ENCODE data around the gene NACC2. TPM values are rescaled to one million over a fixed set of nuclear protein-coding genes. Genes with fewer than 3 reads are reported as not detected.

Gene NACC2
- total and polyA plus RNA-seq, 2 experiments from 2014 or later = 3.8 to 20.8 TPM

- Histone ChIP-seq H3K27me3 (ENCODE audit: insufficient read depth) (no peaks in the 10 kb centered on the region), H3K4me2 (no peak overlapping the region), H4K20me1 (replicated peaks; ENCODE audit: insufficient read depth) (no peaks in the 10 kb centered on the region), H2AFZ (no peak overlapping the region), H3K4me1 (ENCODE audit: insufficient read depth) (peaks cover 17% of the 10 kb centered on the region; the same call in 1 of the 2 replicates), H3F3A (replicated peaks; ENCODE audit: low read depth) (no peaks in the 10 kb centered on the region; the same call in 1 of the 2 replicates), H3K4me3 (no peak overlapping the region), H3K27ac (ENCODE audit: low read depth) (no peak overlapping the region), H3K9me2 (ENCODE audit: insufficient read depth) (no peaks in the 10 kb centered on the region), H3K79me2 (replicated peaks; ENCODE audit: insufficient read depth) (no peaks in the 10 kb centered on the region), H3K36me3 (ENCODE audit: insufficient read depth) (no peaks in the 10 kb centered on the region)
- Mint-ChIP-seq H3K4me3 (no peak overlapping the region), H3K9me3 (no peaks in the 10 kb centered on the region), H3K27me3 (ENCODE audit: insufficient read depth, low read depth, poor library complexity) (peaks cover 9% of the 10 kb centered on the region), H3K4me1 (peaks cover 13% of the 10 kb centered on the region; the same call in 2 of the 3 replicates), H3K27ac (no peak overlapping the region), H3K36me3 (ENCODE audit: low read depth) (no peaks in the 10 kb centered on the region)
- ATAC-seq (no peak), DNase-seq (ENCODE audit: low spot score) (no peak)
- TF ChIP-seq REST (IDR thresholded peaks at IDR 0.05; ENCODE audit: unreplicated experiment) = no peak
- no peak for TF ChIP-seq EZH2 (IDR thresholded peaks at IDR 0.05; ENCODE audit: low read depth, unreplicated experiment)
- no peak for TF ChIP-seq ZNF462 (CRISPR knock-in tag; IDR thresholded peaks at IDR 0.05)
- no peak for TF ChIP-seq ZNF114 (CRISPR knock-in tag; IDR thresholded peaks at IDR 0.05)
- TF ChIP-seq CREB1 (CRISPR knock-in tag; IDR thresholded peaks at IDR 0.05; ENCODE audit: low read depth) = no peak
- TF ChIP-seq POLR2AphosphoS5 (IDR thresholded peaks at IDR 0.05; ENCODE audit: low read depth) = no peak
- no peak for TF ChIP-seq ZNF331 (CRISPR knock-in tag; IDR thresholded peaks at IDR 0.05; ENCODE audit: low read depth)
- no peak for TF ChIP-seq NANOG (IDR thresholded peaks at IDR 0.05; ENCODE audit: borderline replicate concordance)
- TF ChIP-seq STAT1 (IDR thresholded peaks at IDR 0.05; ENCODE audit: unreplicated experiment) = no peak
- TF ChIP-seq JUNB (IDR thresholded peaks at IDR 0.05; ENCODE audit: unreplicated experiment) = no peak
- no peak for TF ChIP-seq ETS1 (IDR thresholded peaks at IDR 0.05)
- TF ChIP-seq EZH2phosphoT487 (IDR thresholded peaks at IDR 0.05; ENCODE audit: unreplicated experiment) = no peak
- TF ChIP-seq CTCF (conservative IDR thresholded peaks at IDR 0.05; ENCODE audit: low read depth in 2 of 2) = no peak
Observed at GRCh38 chr9:135987838-135988404, 107.2 kb downstream of the NACC2 start.
